PC-3 (cell line): ENCODE results near the gene SBNO2. TPM values are rescaled to one million over a fixed set of nuclear protein-coding genes. Genes with fewer than 3 reads are reported as not detected.

Experiments used
- ATAC-seq: fragments of 200-7000 bp; cut with Tn5 transposase; 2 replicates; pipeline ENCODE4 v1.9.1; 2020; ENCODE audit warnings: mild to moderate bottlenecking, moderate library complexity
- BruUV-seq: library from RNA; stranded (reverse); fragments of 400-500 nt; replicated peaks from 2 replicates; lab custom pipeline; 2021; lab: Mats Ljungman, UMichigan
- CTCF ChIA-PET: fragments of 300-600 bp; sonication (Branson Sonifier 250); formaldehyde crosslinking; loops from one replicate; lab custom pipeline; 2022; ENCODE audit warnings: antibody characterized with exemption; lab: Charles Lee
- POLR2A ChIA-PET: fragments of 300-600 bp; sonication (Branson Sonifier 250); formaldehyde crosslinking; loops from one replicate; lab custom pipeline; 2022; ENCODE audit warnings: antibody characterized with exemption; ENCODE audit not compliant: unreplicated experiment; lab: Charles Lee
- DNase-seq: peaks from one replicate; pipeline ENCODE4 v3.0.0-alpha.2; 2015
- H2AFZ ChIP-seq: fragments of 300-600 bp; sonication (generic); 2 replicates; pipeline ENCODE4 v1.6.0; 2016; ENCODE audit warnings: antibody characterized with exemption, low read length
- H3F3A ChIP-seq: fragments of 300-600 bp; sonication (generic); one replicate; pipeline ENCODE4 v1.6.0; 2017; ENCODE audit warnings: antibody characterized with exemption, low read length, control low read depth, mild to moderate bottlenecking; ENCODE audit not compliant: unreplicated experiment
- H3K27ac ChIP-seq: fragments of 300-600 bp; sonication (generic); 2 replicates; pipeline ENCODE4 v1.5.1; 2016; ENCODE audit warnings: mild to moderate bottlenecking, low read length
- H3K27me3 ChIP-seq: fragments of 300-600 bp; sonication (generic); 2 replicates; pipeline ENCODE4 v1.6.1; 2016; ENCODE audit warnings: low read length, mixed read lengths
- H3K36me3 ChIP-seq: fragments of 300-600 bp; sonication (generic); 2 replicates; pipeline ENCODE4 v1.6.1; 2016; ENCODE audit warnings: low read depth, mixed run types, low read length, mixed read lengths
- H3K4me1 ChIP-seq: fragments of 300-600 bp; sonication (generic); 2 replicates; pipeline ENCODE4 v1.5.1; 2016; ENCODE audit warnings: low read length; ENCODE audit not compliant: insufficient read depth
- H3K4me2 ChIP-seq: fragments of 300-600 bp; sonication (generic); 2 replicates; pipeline ENCODE4 v1.6.0; 2016; ENCODE audit warnings: low read length
- H3K4me3 ChIP-seq: fragments of 300-600 bp; sonication (generic); 2 replicates; pipeline ENCODE4 v1.5.1; 2016; ENCODE audit warnings: mild to moderate bottlenecking, low read length, mixed read lengths
- H3K79me2 ChIP-seq: fragments of 300-600 bp; sonication (generic); 2 replicates; pipeline ENCODE4 v1.6.1; 2017; ENCODE audit warnings: low read length, mixed read lengths
- H3K9ac ChIP-seq: fragments of 300-600 bp; sonication (generic); 2 replicates; pipeline ENCODE4 v1.6.0; 2016; ENCODE audit warnings: mild to moderate bottlenecking, low read length
- H3K9me2 ChIP-seq: fragments of 300-600 bp; sonication (generic); replicated peaks from 2 replicates; pipeline ENCODE4 v1.6.1; 2016; ENCODE audit warnings: mixed run types, low read length, mixed read lengths
- H3K9me3 ChIP-seq: fragments of 300-600 bp; sonication (generic); 2 replicates; pipeline ENCODE4 v1.6.1; 2016; ENCODE audit warnings: low read length, mixed read lengths
- H4K20me1 ChIP-seq: fragments of 300-600 bp; sonication (generic); 2 replicates; pipeline ENCODE4 v1.6.1; 2016; ENCODE audit warnings: low read length, mixed read lengths
- EZH2 ChIP-seq: fragments of 300-600 bp; sonication (generic); IDR thresholded peaks from one replicate; pipeline ENCODE4 v1.6.1; 2017; ENCODE audit warnings: antibody characterized with exemption, mild to moderate bottlenecking, low read length; ENCODE audit not compliant: unreplicated experiment
- EZH2phosphoT487 ChIP-seq: fragments of 300-600 bp; sonication (generic); IDR thresholded peaks from 2 replicates; pipeline ENCODE4 v1.6.1; 2018; ENCODE audit warnings: mild to moderate bottlenecking, antibody characterized with exemption, low read length, borderline replicate concordance
- intact Hi-C: fragments of 100-400 bp; cut with micrococcal nuclease; formaldehyde crosslinking; loops from 2 replicates; pipeline ENCODE4 v1.9.0; 2023
- total RNA-seq: library from RNA; depleted of rRNA; stranded (reverse); fragments of >200 nt; gene quantifications from 2 replicates; pipeline ENCODE4 v1.2.3, GENCODE V29; 2014
- TF ChIP-seq, protein P1 (sequence below): fragments of 300-600 bp; sonication (generic); conservative IDR thresholded peaks from 2 replicates; pipeline ENCODE4 v1.5.1; 2017; ENCODE audit warnings: antibody characterized with exemption, low read depth, mild to moderate bottlenecking, low read length

Gene SBNO2
- total RNA-seq, 1 experiment from 2014 or later = 62.4 TPM

DNA sequence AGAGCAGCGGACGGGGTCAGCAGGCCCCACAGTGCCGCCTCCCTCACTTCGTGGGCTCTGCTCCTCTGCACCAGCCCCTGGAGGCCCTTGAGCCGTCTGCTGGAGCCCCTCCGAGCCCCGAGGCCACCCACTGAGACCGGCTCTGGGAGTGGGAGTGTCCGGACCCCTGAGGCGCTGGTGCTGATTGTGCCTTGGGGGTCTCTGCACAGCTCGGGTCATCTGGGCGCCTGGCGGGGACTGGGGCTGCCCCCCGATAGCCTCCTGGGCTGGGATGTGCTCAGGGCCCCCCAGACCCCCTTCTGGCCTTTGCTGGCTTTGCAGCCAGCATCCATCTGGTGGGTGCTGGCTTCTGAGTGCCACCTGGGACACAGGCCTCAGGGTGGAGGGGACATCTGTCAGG lies 48.3 kb upstream of the SBNO2 start:
- H3K27me3 ChIP-seq = no peaks in the 10 kb centered on the region
- H2AFZ ChIP-seq = no peak overlapping the region
- no peaks in the 10 kb centered on the region for H3K9me2 ChIP-seq
- H3K9ac ChIP-seq = no peak overlapping the region
- H3K4me1 ChIP-seq = no peaks in the 10 kb centered on the region
- intact Hi-C loops = no loop called here
- no peak overlapping the region for H3K27ac ChIP-seq
- BruUV-seq = no TSS peak
- H3K79me2 ChIP-seq = peaks cover 18% of the 10 kb centered on the region
- no peaks in the 10 kb centered on the region for H3K9me3 ChIP-seq
- DNase-seq = no peak
- H3K4me3 ChIP-seq = no peak overlapping the region
- ATAC-seq = no peak
- TF ChIP-seq, protein P1, sequence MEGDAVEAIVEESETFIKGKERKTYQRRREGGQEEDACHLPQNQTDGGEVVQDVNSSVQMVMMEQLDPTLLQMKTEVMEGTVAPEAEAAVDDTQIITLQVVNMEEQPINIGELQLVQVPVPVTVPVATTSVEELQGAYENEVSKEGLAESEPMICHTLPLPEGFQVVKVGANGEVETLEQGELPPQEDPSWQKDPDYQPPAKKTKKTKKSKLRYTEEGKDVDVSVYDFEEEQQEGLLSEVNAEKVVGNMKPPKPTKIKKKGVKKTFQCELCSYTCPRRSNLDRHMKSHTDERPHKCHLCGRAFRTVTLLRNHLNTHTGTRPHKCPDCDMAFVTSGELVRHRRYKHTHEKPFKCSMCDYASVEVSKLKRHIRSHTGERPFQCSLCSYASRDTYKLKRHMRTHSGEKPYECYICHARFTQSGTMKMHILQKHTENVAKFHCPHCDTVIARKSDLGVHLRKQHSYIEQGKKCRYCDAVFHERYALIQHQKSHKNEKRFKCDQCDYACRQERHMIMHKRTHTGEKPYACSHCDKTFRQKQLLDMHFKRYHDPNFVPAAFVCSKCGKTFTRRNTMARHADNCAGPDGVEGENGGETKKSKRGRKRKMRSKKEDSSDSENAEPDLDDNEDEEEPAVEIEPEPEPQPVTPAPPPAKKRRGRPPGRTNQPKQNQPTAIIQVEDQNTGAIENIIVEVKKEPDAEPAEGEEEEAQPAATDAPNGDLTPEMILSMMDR = no peak
- TF ChIP-seq EZH2 (no peak), EZH2phosphoT487 (no peak)
- ChIA-PET CTCF (no interaction called here), POLR2A (no interaction called here)
- H4K20me1 ChIP-seq = 0 out of 2 replicates have a peak, but pooled peaks cover 2% of the 10 kb centered on the region
- no peaks in the 10 kb centered on the region for H3K36me3 ChIP-seq
- H3F3A ChIP-seq = no peaks in the 10 kb centered on the region
- H3K4me2 ChIP-seq = no peak overlapping the region

DNA sequence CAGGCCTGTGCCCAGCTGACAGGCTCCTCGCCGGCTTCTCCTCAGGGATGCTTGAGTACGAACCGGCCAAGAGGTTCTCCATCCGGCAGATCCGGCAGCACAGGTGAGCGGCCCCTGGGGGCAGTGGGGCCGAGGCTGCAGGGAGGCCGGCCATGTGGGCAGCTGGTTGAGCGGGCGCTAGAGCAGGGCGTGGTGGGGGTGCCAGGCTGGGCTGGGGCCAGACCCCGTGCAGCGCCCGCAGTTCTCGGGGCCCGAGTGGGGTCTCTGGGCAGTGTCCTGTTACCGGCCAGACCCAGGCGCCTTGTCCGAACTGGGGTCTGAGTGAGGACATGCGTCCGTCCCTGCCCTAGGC lies 47.8 kb upstream of the SBNO2 start:
- Histone ChIP-seq H3K27me3 (no peaks in the 10 kb centered on the region), H3K4me3 (no peak overlapping the region), H3K4me2 (no peak overlapping the region), H3K36me3 (no peaks in the 10 kb centered on the region), H3K4me1 (peaks cover 1% of the 10 kb centered on the region), H3K27ac (no peak overlapping the region), H3F3A (no peaks in the 10 kb centered on the region), H3K9me3 (no peaks in the 10 kb centered on the region), H3K79me2 (peaks cover 23% of the 10 kb centered on the region), H3K9ac (no peak overlapping the region), H3K9me2 (no peaks in the 10 kb centered on the region), H2AFZ (no peak overlapping the region), H4K20me1 (0 out of 2 replicates have a peak, but pooled peaks cover 2% of the 10 kb centered on the region)
- BruUV-seq = no TSS peak
- no peak for DNase-seq
- intact Hi-C loops = no loop called here
- ChIA-PET POLR2A (no interaction called here), CTCF (no interaction called here)
- no peak for TF ChIP-seq EZH2
- TF ChIP-seq, protein P1 = no peak
- TF ChIP-seq EZH2phosphoT487 = no peak
- ATAC-seq = no peak

DNA sequence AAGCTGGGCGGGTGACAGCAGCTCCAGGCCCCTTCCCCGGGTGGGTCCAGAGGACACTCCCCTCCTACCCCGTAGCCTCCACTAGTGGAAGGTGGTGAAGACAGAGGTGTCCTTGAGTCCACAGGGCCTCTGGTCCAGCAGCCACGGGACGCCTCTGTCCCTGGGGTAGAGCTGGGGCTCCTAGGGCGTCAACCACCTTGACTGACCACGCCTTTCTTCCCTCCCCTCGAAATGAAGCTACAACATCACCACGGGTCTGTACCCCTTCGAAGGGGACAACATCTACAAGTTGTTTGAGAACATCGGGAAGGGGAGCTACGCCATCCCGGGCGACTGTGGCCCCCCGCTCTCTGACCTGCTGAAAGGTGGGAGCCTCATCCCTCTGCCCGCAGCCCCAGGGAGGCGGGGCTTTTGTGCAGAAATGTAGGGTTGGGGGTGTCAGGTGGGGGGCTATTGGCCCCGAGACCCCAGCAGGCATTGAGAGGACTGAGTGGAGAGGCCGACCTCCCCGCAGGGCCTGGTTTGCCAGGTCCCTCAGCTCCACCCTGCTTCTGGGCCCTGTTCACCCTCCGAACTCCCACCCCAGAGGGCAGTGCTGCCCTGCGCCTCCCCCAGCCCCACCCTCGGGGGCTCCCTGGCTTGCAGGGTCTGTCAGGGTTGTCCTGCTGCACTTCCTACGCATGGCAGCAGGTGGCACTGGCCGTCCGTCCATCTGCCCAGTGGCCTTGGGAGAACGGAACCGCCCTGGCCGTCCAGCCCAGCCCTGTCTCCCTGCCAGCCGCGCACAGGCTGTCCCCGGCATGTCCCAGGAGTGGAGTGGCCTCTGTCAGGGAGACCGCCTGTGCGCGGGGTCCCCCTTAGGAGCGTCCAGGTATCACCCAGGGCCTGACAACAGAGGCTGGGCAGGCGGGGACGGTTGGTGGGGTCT lies 47.2 kb upstream of the SBNO2 start:
- H4K20me1 ChIP-seq = 0 out of 2 replicates have a peak, but pooled peaks cover 2% of the 10 kb centered on the region
- peak; percentile 27 for DNase-seq
- intact Hi-C loops = no loop called here
- no peaks in the 10 kb centered on the region for H3K27me3 ChIP-seq
- H3F3A ChIP-seq = no peaks in the 10 kb centered on the region
- no peak overlapping the region for H3K4me3 ChIP-seq
- ATAC-seq = peak; percentile 39; the same call in 1 of the 2 replicates
- BruUV-seq = no TSS peak
- H2AFZ ChIP-seq = no peak overlapping the region
- ChIA-PET CTCF (no interaction called here), POLR2A (no interaction called here)
- no peaks in the 10 kb centered on the region for H3K9me2 ChIP-seq
- no peak overlapping the region for H3K9ac ChIP-seq
- no peaks in the 10 kb centered on the region for H3K9me3 ChIP-seq
- no peak overlapping the region for H3K27ac ChIP-seq
- H3K79me2 ChIP-seq = peaks cover 29% of the 10 kb centered on the region
- H3K4me1 ChIP-seq = peaks cover 8% of the 10 kb centered on the region
- no peak overlapping the region for H3K4me2 ChIP-seq
- no peaks in the 10 kb centered on the region for H3K36me3 ChIP-seq
- TF ChIP-seq EZH2phosphoT487 (no peak), EZH2 (no peak)
- TF ChIP-seq, protein P1 = peak; percentile 59
